Endothelial cell of umbilical vein (primary cell): ENCODE measurements around the gene AGMO. TPM values are rescaled to one million over a fixed set of nuclear protein-coding genes. Genes with fewer than 3 reads are reported as not detected.

Source experiments
- BruUV-seq: library from RNA; stranded (reverse); fragments of 400-500 nt; replicated peaks from 2 replicates; lab custom pipeline; 2021; lab: Mats Ljungman, UMichigan
- CTCF ChIA-PET: fragments of 300-600, 350-600 bp; sonication (Branson Sonifier 250); formaldehyde crosslinking; loops from one replicate; lab custom pipeline; 2021; ENCODE audit warnings: antibody characterized with exemption, inconsistent platforms; lab: Charles Lee
- POLR2A ChIA-PET: fragments of 300-600, 350-600 bp; sonication (Branson Sonifier 250); formaldehyde crosslinking; loops from one replicate; lab custom pipeline; 2021; ENCODE audit warnings: antibody characterized with exemption, inconsistent platforms; lab: Charles Lee
- DNase-seq: peaks from one replicate; pipeline ENCODE4 v3.0.0-alpha.2; 2011; ENCODE audit warnings: low read depth, low spot score
- FAIRE-seq: peaks from 2 replicates; lab custom pipeline; 2011; peaks lifted over from hg19 to GRCh38; lab: Jason Lieb, UNC
- H2AFZ ChIP-seq: 2 replicates; pipeline ENCODE4 v1.6.0; 2012; ENCODE audit warnings: low read depth, low read length, control low read depth, inconsistent platforms
- H3K27ac ChIP-seq: 2 replicates; pipeline ENCODE4 v1.5.1; 2011; ENCODE audit warnings: low read depth, mild to moderate bottlenecking, control low read depth, low read length, moderate library complexity; ENCODE audit not compliant: insufficient read depth
- H3K27me3 ChIP-seq, 2 experiments: 2 replicates each; pipeline versions ENCODE4 v1.6.0 to v1.6.1; 2011; ENCODE audit warnings: low read length in 2 of 2, mixed read lengths in 1 of 2; ENCODE audit not compliant: control insufficient read depth in 2 of 2, insufficient read depth in 2 of 2
- H3K36me3 ChIP-seq, 2 experiments: 2 replicates in 1 of 2; 3 replicates in 1 of 2; pipeline ENCODE4 v1.5.1; 2011; ENCODE audit warnings: low read length in 2 of 2, mild to moderate bottlenecking in 1 of 2, moderate library complexity in 1 of 2; ENCODE audit not compliant: control insufficient read depth in 2 of 2, insufficient read depth in 2 of 2; ENCODE audit errors: extremely low read depth in 1 of 2
- H3K4me1 ChIP-seq: 3 replicates; pipeline ENCODE4 v1.5.1; 2011; ENCODE audit warnings: mild to moderate bottlenecking, low read length; ENCODE audit not compliant: control insufficient read depth, insufficient read depth; ENCODE audit errors: extremely low read depth
- H3K4me2 ChIP-seq: 2 replicates; pipeline ENCODE4 v1.6.1; 2011; ENCODE audit warnings: low read length, control low read depth, mixed read lengths; ENCODE audit not compliant: insufficient read depth
- H3K4me3 ChIP-seq, 3 experiments: fragments of 200-600 bp in 1 of 3; sonication (generic), shearing (Covaris generic) in 1 of 3; replicated peaks in 1 of 3; 2 replicates each; pipeline ENCODE4 v1.5.1; 2011 to 2016; ENCODE audit warnings: control low read depth in 3 of 3, low read length in 3 of 3, mild to moderate bottlenecking in 2 of 3, inconsistent platforms in 1 of 3, low read depth in 1 of 3, moderate library complexity in 1 of 3; ENCODE audit not compliant: insufficient read depth in 1 of 3
- H3K79me2 ChIP-seq: 2 replicates; pipeline ENCODE4 v1.6.0; 2012; ENCODE audit warnings: low read length, inconsistent platforms; ENCODE audit not compliant: control insufficient read depth, insufficient read depth
- H3K9ac ChIP-seq: replicated peaks from 2 replicates; pipeline ENCODE3; 2011; ENCODE audit warnings: low read length, control low read depth; ENCODE audit not compliant: insufficient read depth; ENCODE audit errors: extremely low read depth
- H3K9me1 ChIP-seq: replicated peaks from 3 replicates; pipeline ENCODE4 v1.6.0; 2011; ENCODE audit warnings: mild to moderate bottlenecking, low read length; ENCODE audit not compliant: control insufficient read depth, insufficient read depth; ENCODE audit errors: extremely low read depth
- H3K9me3 ChIP-seq: replicated peaks from 2 replicates; pipeline ENCODE4 v1.5.1; 2012; ENCODE audit warnings: low read length, inconsistent platforms; ENCODE audit not compliant: control insufficient read depth, insufficient read depth
- H4K20me1 ChIP-seq: replicated peaks from 2 replicates; pipeline ENCODE3; 2011; ENCODE audit warnings: mild to moderate bottlenecking, low read length; ENCODE audit not compliant: control insufficient read depth, insufficient read depth; ENCODE audit errors: extremely low read depth
- CTCF ChIP-seq, 2 donors: IDR thresholded peaks; 1 replicate in 1 of 2; 2 replicates in 1 of 2; pipeline ENCODE4 v1.5.1; 2011; ENCODE audit warnings: low read length in 2 of 2, mild to moderate bottlenecking in 2 of 2, moderate library complexity in 2 of 2, control low read depth in 1 of 2, inconsistent platforms in 1 of 2, low read depth in 1 of 2; ENCODE audit not compliant: insufficient read depth in 1 of 2; ENCODE audit errors: extremely low read depth in 1 of 2
- EZH2 ChIP-seq: IDR thresholded peaks from 2 replicates; pipeline ENCODE4 v1.6.1; 2012; ENCODE audit warnings: borderline replicate concordance, low read depth, mild to moderate bottlenecking, moderate library complexity, low read length, inconsistent platforms; ENCODE audit not compliant: severe bottlenecking
- FOS ChIP-seq: IDR thresholded peaks from 2 replicates; pipeline ENCODE4 v1.6.1; 2011; ENCODE audit warnings: mild to moderate bottlenecking, low read length, moderate library complexity, borderline replicate concordance; ENCODE audit not compliant: insufficient read depth
- GATA2 ChIP-seq: IDR thresholded peaks from 2 replicates; pipeline ENCODE4 v1.7.0; 2011; ENCODE audit warnings: low read depth, mild to moderate bottlenecking, moderate library complexity, mixed read lengths, low read length; ENCODE audit not compliant: insufficient read length, insufficient read depth
- JUN ChIP-seq: IDR thresholded peaks from 2 replicates; pipeline ENCODE4 v1.6.1; 2011; ENCODE audit warnings: borderline replicate concordance, low read depth; ENCODE audit not compliant: insufficient read length, insufficient read depth
- MAX ChIP-seq: IDR thresholded peaks from 2 replicates; pipeline ENCODE4 v1.6.1; 2011; ENCODE audit not compliant: insufficient read depth, insufficient read length
- MYC ChIP-seq: IDR thresholded peaks from one replicate; pipeline ENCODE4 v1.6.1; 2011; ENCODE audit warnings: mild to moderate bottlenecking, low read depth, low read length
- POLR2A ChIP-seq: IDR thresholded peaks from 2 replicates; pipeline ENCODE4 v1.6.1; 2012; ENCODE audit warnings: low read depth, mild to moderate bottlenecking, control low read depth, low read length
- POLR2AphosphoS5 ChIP-seq: IDR thresholded peaks from 2 replicates; pipeline ENCODE4 v1.6.1; 2012; ENCODE audit warnings: low read depth, mild to moderate bottlenecking, control low read depth, low read length, moderate library complexity; ENCODE audit not compliant: insufficient read depth
- dilution Hi-C: fragments of 300-500 bp; cut with MboI; formaldehyde crosslinking; loops from one replicate; pipeline ENCODE4 v1.15.0; 2019; ENCODE audit warnings: low sequenced_read_pairs; ENCODE audit not compliant: extremely low pct_ligation_motif_present
- intact Hi-C: fragments of 100-400 bp; cut with micrococcal nuclease; formaldehyde crosslinking; loops from one replicate; pipeline ENCODE4 v1.10.0; 2022
- polyA plus RNA-seq, 4 experiments: library from polyadenylated mRNA; depleted of rRNA in 3 of 4; stranded (reverse) in 3 of 4; unstranded in 1 of 4; fragments of >200 nt; gene quantifications; 2 replicates each; pipeline versions ENCODE4 v1.2.1 to v1.2.3, GENCODE V29; 2011 to 2012; ENCODE audit warnings: missing spikeins in 1 of 4
- total RNA-seq: library from RNA; stranded (reverse); gene quantifications from 2 replicates; pipeline ENCODE4 v1.2.3, GENCODE V29; 2021

Gene AGMO
- total and polyA plus RNA-seq, 2 donors (not counting 3 experiments of a cell fraction or from before 2014, with no cell fraction given) = 0.23 to 0.40 TPM

GRCh38 chr7:15291699-15292098 lies 270.1 kb downstream of the AGMO start:
- H2AFZ ChIP-seq = no peak overlapping the region
- no peaks in the 10 kb centered on the region for H3K36me3 ChIP-seq
- H4K20me1 ChIP-seq = no peaks in the 10 kb centered on the region
- H3K4me2 ChIP-seq = no peak overlapping the region
- H3K79me2 ChIP-seq = no peaks in the 10 kb centered on the region
- no peaks in the 10 kb centered on the region for H3K9me3 ChIP-seq
- no peaks in the 10 kb centered on the region for H3K4me1 ChIP-seq
- POLR2A ChIA-PET = no interaction called here
- DNase-seq (no peak), FAIRE-seq (no peak)
- dilution Hi-C loops (no loop called here), intact Hi-C loops (no loop called here)
- no peak overlapping the region for H3K4me3 ChIP-seq
- BruUV-seq = no TSS peak
- TF ChIP-seq POLR2A = no peak
- TF ChIP-seq POLR2AphosphoS5 = no peak
- no peak for TF ChIP-seq MAX
- TF ChIP-seq CTCF (IDR thresholded peaks at IDR 0.05; ENCODE audit: extremely low read depth in 1 of 2, insufficient read depth in 1 of 2, low read depth in 1 of 2, low read length in 2 of 2) = no peak
- TF ChIP-seq MYC = no peak
- no peak for TF ChIP-seq JUN
- TF ChIP-seq FOS = no peak
- TF ChIP-seq EZH2 = no peak
- no peak for TF ChIP-seq GATA2
- H3K9ac ChIP-seq = no peak overlapping the region
- CTCF ChIA-PET = interaction anchor here (0.9 to 1.6 kb wide), 4 partner anchors 9 to 1273 kb away, joined by 3 to 5 read pairs (median 4); no protein-coding TSS in a partner anchor
- H3K27me3 ChIP-seq = no peaks in the 10 kb centered on the region
- no peaks in the 10 kb centered on the region for H3K9me1 ChIP-seq
- no peak overlapping the region for H3K27ac ChIP-seq
